ENCODE data around the gene PVALEF.

The PVALEF gene

GRCh38 chr17:81129711-81130367 lies 35.5 kb upstream of the PVALEF start:
- H3K9ac ChIP-seq (ENCODE audit: low read length), result no peak overlapping the region
- no peak overlapping the region for H2AFZ ChIP-seq (ENCODE audit: low read depth, low read length)
- no peaks in the 10 kb centered on the region for H4K20me1 ChIP-seq (ENCODE audit: insufficient read depth, low read length)
- no peak overlapping the region for H3K27ac ChIP-seq (ENCODE audit: low read length)
- no peak overlapping the region for H3K4me2 ChIP-seq (ENCODE audit: low read length)
- no peaks in the 10 kb centered on the region for H3K4me1 ChIP-seq (ENCODE audit: low read length)
- no peaks in the 10 kb centered on the region for H3K36me3 ChIP-seq (replicated peaks; ENCODE audit: low read depth, low read length)
- H3K4me3 ChIP-seq (ENCODE audit: low read length), result no peak overlapping the region
- no peaks in the 10 kb centered on the region for H3K9me3 ChIP-seq (ENCODE audit: insufficient read depth, low read length)
- H3K27me3 ChIP-seq (ENCODE audit: low read depth, low read length), result no peaks in the 10 kb centered on the region
- TF ChIP-seq EZH2phosphoT487 (IDR thresholded peaks at IDR 0.05; ENCODE audit: low read depth), result no peak
- TF ChIP-seq CTCF (IDR thresholded peaks at IDR 0.05; ENCODE audit: low read depth, low read length), result no peak
- no peaks in the 10 kb centered on the region for H3K79me2 ChIP-seq (ENCODE audit: low read length)

- Histone ChIP-seq H3K4me1 (ENCODE audit: low read length) (no peaks in the 10 kb centered on the region), H3K9ac (ENCODE audit: low read length) (no peak overlapping the region), H4K20me1 (ENCODE audit: insufficient read depth, low read length) (no peaks in the 10 kb centered on the region), H3K4me3 (ENCODE audit: low read length) (no peak overlapping the region), H3K36me3 (replicated peaks; ENCODE audit: low read depth, low read length) (no peaks in the 10 kb centered on the region), H3K79me2 (ENCODE audit: low read length) (no peaks in the 10 kb centered on the region), H3K27me3 (ENCODE audit: low read depth, low read length) (no peaks in the 10 kb centered on the region), H3K27ac (ENCODE audit: low read length) (no peak overlapping the region), H2AFZ (ENCODE audit: low read depth, low read length) (no peak overlapping the region), H3K9me3 (ENCODE audit: insufficient read depth, low read length) (no peaks in the 10 kb centered on the region), H3K4me2 (ENCODE audit: low read length) (no peak overlapping the region)
- TF ChIP-seq EZH2phosphoT487 (IDR thresholded peaks at IDR 0.05; ENCODE audit: low read depth) (no peak), CTCF (IDR thresholded peaks at IDR 0.05; ENCODE audit: low read depth, low read length) (no peak)
Observed at GRCh38 chr17:81130385-81131361, 34.6 kb upstream of the PVALEF start.

GRCh38 chr17:81131486-81132196 lies 33.7 kb upstream of the PVALEF start:
- Histone ChIP-seq H3K27me3 (ENCODE audit: low read depth, low read length) (no peaks in the 10 kb centered on the region), H3K9ac (ENCODE audit: low read length) (no peak overlapping the region), H3K4me3 (ENCODE audit: low read length) (no peak overlapping the region), H3K79me2 (ENCODE audit: low read length) (no peaks in the 10 kb centered on the region), H3K4me2 (ENCODE audit: low read length) (no peak overlapping the region), H2AFZ (ENCODE audit: low read depth, low read length) (no peak overlapping the region), H3K4me1 (ENCODE audit: low read length) (no peaks in the 10 kb centered on the region), H3K9me3 (ENCODE audit: insufficient read depth, low read length) (no peaks in the 10 kb centered on the region), H4K20me1 (ENCODE audit: insufficient read depth, low read length) (no peaks in the 10 kb centered on the region), H3K36me3 (replicated peaks; ENCODE audit: low read depth, low read length) (no peaks in the 10 kb centered on the region), H3K27ac (ENCODE audit: low read length) (no peak overlapping the region)
- TF ChIP-seq CTCF (IDR thresholded peaks at IDR 0.05; ENCODE audit: low read depth, low read length) (no peak), EZH2phosphoT487 (IDR thresholded peaks at IDR 0.05; ENCODE audit: low read depth) (no peak)

- no peak overlapping the region for H3K4me2 ChIP-seq (ENCODE audit: low read length)
- TF ChIP-seq EZH2phosphoT487 (IDR thresholded peaks at IDR 0.05; ENCODE audit: low read depth) (no peak), CTCF (IDR thresholded peaks at IDR 0.05; ENCODE audit: low read depth, low read length) (no peak)
- H3K36me3 ChIP-seq (replicated peaks; ENCODE audit: low read depth, low read length), result no peaks in the 10 kb centered on the region
- H3K9me3 ChIP-seq (ENCODE audit: insufficient read depth, low read length), result no peaks in the 10 kb centered on the region
- H3K4me3 ChIP-seq (ENCODE audit: low read length), result no peak overlapping the region
- no peak overlapping the region for H3K27ac ChIP-seq (ENCODE audit: low read length)
- H3K79me2 ChIP-seq (ENCODE audit: low read length), result no peaks in the 10 kb centered on the region
- H3K27me3 ChIP-seq (ENCODE audit: low read depth, low read length), result no peaks in the 10 kb centered on the region
- no peaks in the 10 kb centered on the region for H3K4me1 ChIP-seq (ENCODE audit: low read length)
- H2AFZ ChIP-seq (ENCODE audit: low read depth, low read length), result no peak overlapping the region
- no peaks in the 10 kb centered on the region for H4K20me1 ChIP-seq (ENCODE audit: insufficient read depth, low read length)
- H3K9ac ChIP-seq (ENCODE audit: low read length), result no peak overlapping the region
Observed at GRCh38 chr17:81132197-81132540, 33.1 kb upstream of the PVALEF start.
